ENCODE data around the gene CCDC170. TPM values are rescaled to one million over a fixed set of nuclear protein-coding genes. Genes with fewer than 3 reads are reported as not detected.

Gene CCDC170
- total RNA-seq, 4 donors from 2014 or later: 0.35 to 1.7 (median 1.5) TPM; not detected in 1

- TF ChIP-seq, protein P1, sequence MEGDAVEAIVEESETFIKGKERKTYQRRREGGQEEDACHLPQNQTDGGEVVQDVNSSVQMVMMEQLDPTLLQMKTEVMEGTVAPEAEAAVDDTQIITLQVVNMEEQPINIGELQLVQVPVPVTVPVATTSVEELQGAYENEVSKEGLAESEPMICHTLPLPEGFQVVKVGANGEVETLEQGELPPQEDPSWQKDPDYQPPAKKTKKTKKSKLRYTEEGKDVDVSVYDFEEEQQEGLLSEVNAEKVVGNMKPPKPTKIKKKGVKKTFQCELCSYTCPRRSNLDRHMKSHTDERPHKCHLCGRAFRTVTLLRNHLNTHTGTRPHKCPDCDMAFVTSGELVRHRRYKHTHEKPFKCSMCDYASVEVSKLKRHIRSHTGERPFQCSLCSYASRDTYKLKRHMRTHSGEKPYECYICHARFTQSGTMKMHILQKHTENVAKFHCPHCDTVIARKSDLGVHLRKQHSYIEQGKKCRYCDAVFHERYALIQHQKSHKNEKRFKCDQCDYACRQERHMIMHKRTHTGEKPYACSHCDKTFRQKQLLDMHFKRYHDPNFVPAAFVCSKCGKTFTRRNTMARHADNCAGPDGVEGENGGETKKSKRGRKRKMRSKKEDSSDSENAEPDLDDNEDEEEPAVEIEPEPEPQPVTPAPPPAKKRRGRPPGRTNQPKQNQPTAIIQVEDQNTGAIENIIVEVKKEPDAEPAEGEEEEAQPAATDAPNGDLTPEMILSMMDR (IDR thresholded peaks at IDR 0.05): no peak
- TF ChIP-seq POLR2A (IDR thresholded peaks at IDR 0.05): no peak
- no peaks in the 10 kb centered on the region for H3K9me3 ChIP-seq
- no peak overlapping the region for H3K27ac ChIP-seq
- no peaks in the 10 kb centered on the region for H3K27me3 ChIP-seq
- H3K4me3 ChIP-seq: no peak overlapping the region
- no peak for DNase-seq
- no peaks in the 10 kb centered on the region for H3K36me3 ChIP-seq
- H3K4me1 ChIP-seq: no peaks in the 10 kb centered on the region
Measured at GRCh38 chr6:151634336-151634720, 140.5 kb downstream of the CCDC170 start.

DNA sequence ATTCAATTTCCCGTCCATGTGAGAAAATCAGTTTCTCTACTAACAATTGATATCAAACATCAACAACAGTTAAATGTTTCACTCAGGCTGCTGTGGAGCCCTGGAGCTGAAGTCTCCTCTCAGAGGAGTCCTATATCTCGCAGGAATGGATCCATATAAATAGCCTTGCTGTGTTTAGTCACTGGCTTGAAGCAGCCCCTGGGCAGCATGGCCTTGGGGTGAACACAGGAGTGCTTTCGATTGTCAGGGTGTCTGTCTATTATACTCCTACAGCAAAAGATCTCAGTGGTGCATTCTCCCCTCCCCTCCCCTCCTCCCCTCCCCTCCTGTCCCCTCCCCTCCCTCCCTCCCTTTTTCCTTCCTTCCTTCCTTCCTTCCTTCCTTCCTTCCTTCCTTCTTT lies 141.9 kb downstream of the CCDC170 start:
- H3K36me3 ChIP-seq: no peaks in the 10 kb centered on the region
- H3K27ac ChIP-seq: no peak overlapping the region
- H3K4me1 ChIP-seq: no peaks in the 10 kb centered on the region
- no peak for TF ChIP-seq POLR2A (IDR thresholded peaks at IDR 0.05)
- TF ChIP-seq, protein P1 (IDR thresholded peaks at IDR 0.05): no peak
- no peak overlapping the region for H3K4me3 ChIP-seq
- H3K9me3 ChIP-seq: no peaks in the 10 kb centered on the region
- H3K27me3 ChIP-seq: no peaks in the 10 kb centered on the region
- no peak for DNase-seq

- no peaks in the 10 kb centered on the region for H3K4me1 ChIP-seq
- no peaks in the 10 kb centered on the region for H3K9me3 ChIP-seq
- no peaks in the 10 kb centered on the region for H3K36me3 ChIP-seq
- H3K27ac ChIP-seq: no peak overlapping the region
- no peak for TF ChIP-seq POLR2A (IDR thresholded peaks at IDR 0.05)
- TF ChIP-seq, protein P1 (IDR thresholded peaks at IDR 0.05): no peak
- no peak overlapping the region for H3K4me3 ChIP-seq
- H3K27me3 ChIP-seq: no peaks in the 10 kb centered on the region
- no peak for DNase-seq
Measured at GRCh38 chr6:151637814-151638213, 144.0 kb downstream of the CCDC170 start.

- no peak for TF ChIP-seq POLR2A (IDR thresholded peaks at IDR 0.05)
- TF ChIP-seq, protein P1 (IDR thresholded peaks at IDR 0.05): no peak
- no peaks in the 10 kb centered on the region for H3K27me3 ChIP-seq
- no peaks in the 10 kb centered on the region for H3K4me1 ChIP-seq
- H3K27ac ChIP-seq: no peak overlapping the region
- no peaks in the 10 kb centered on the region for H3K36me3 ChIP-seq
- no peaks in the 10 kb centered on the region for H3K9me3 ChIP-seq
- no peak overlapping the region for H3K4me3 ChIP-seq
- no peak for DNase-seq
Measured at GRCh38 chr6:151639750-151640149, 145.9 kb downstream of the CCDC170 start.

DNA sequence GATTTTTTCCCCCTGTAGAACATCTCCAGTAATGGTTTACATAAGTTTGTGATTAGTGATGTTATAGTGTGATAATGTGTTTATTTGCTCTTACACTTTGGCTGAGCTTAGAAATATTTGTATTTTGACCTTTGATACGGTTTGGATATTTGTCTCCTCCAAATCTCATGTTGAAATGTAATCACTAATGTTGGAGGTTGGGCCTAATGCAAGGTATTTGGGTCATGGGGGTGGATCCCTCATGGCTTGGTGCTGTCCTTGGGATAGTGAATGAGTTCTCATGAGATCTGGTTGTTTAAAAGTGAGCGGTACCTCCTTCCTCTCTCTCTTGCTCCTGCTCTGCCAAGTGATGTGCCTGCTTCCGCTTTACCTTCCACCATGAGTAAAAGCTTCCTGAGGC lies 147.2 kb downstream of the CCDC170 start:
- H3K27me3 ChIP-seq: no peaks in the 10 kb centered on the region
- TF ChIP-seq POLR2A (IDR thresholded peaks at IDR 0.05): no peak
- TF ChIP-seq, protein P1 (IDR thresholded peaks at IDR 0.05): no peak
- H3K4me3 ChIP-seq: no peak overlapping the region
- no peaks in the 10 kb centered on the region for H3K36me3 ChIP-seq
- H3K9me3 ChIP-seq: no peaks in the 10 kb centered on the region
- H3K4me1 ChIP-seq: no peaks in the 10 kb centered on the region
- no peak overlapping the region for H3K27ac ChIP-seq
- no peak for DNase-seq

All from Peyer's patch (tissue), 4 donors.